Loucy (cell line): ENCODE data around the gene ACVR1.

ENCODE experiments used
- CTCF ChIP-seq: fragments of 200-600 bp; sonication (generic); conservative IDR thresholded peaks from 2 replicates; pipeline ENCODE4 v1.5.1; 2014; ENCODE audit warnings: mild to moderate bottlenecking, antibody characterized with exemption, low read length
- EZH2phosphoT487 ChIP-seq: fragments of 200-600 bp; IDR thresholded peaks from 2 replicates; pipeline ENCODE4 v1.6.1; 2018; ENCODE audit warnings: antibody characterized with exemption, mild to moderate bottlenecking, moderate library complexity, borderline replicate concordance

DNA sequence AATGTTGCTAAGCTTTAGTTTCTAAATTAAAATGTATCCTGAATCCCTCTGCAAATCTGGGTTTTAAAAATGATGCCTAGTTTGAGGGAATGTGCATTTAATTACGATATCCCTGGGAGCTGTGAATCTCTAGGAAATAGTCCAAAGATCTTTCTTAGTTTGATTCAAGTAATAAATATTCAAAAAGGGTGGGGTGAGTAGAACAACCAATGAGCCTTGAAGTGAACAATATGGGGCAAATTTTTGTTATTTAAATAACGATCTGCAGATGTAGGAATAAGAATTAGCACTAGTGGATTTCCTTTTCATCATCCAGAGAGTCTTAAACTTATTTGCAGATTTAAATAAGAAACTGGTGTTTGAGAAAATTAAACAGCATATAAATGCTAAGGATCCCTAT lies 106.3 kb downstream of the ACVR1 start:
- TF ChIP-seq CTCF (no peak), EZH2phosphoT487 (no peak)
